ENCODE results near the gene C5.
"Not testable (repeated sequence)": the region's sequence is repeated elsewhere in the genome, so short reads cannot be mapped to it uniquely, and the experiment has no call there.

C5 gene

DNA sequence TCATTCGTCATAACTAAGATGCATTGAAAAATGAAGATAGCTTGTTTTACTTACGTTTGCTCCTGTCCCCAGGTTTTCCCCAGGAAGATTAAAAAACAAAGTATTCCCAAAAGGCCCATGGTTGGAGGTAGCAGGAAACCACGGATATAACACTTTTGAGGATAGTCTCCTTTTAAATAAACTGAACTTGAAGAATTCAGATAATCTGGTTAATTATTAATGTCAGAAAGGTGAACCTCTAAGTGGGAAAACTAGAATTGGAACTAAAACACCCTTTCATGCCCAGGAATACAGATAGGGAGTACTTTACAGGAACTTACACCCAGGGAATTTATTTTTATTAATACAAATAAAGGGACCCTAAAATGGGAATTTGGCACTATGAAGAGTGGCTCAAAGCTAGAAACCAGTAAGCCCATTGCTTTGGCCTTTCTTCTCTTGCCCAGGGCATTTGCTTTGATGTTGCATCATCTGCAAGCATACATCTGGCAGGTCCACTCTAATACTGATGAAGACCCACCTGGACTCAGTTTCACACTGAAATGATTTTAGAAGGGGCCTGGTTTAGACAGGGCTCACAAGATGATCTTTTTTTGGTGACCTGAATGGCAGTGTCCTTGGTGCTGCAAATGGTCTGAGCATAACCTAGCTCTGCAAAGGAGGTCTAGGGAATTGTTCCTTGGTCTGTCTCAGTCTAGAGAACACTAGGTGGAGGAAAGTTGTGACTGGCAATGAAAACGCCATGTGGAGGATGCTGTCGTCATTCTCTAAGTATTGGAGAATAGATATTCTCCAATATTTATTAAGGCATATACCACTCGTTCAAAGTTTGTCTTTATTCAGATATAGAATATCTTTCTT lies at the start of gene C5:
TSS of gene C5 (minus strand) at position 148 of the 861 bp plus-strand sequence. CDS start at position 119, 29 bp downstream.
- 0 out of 2 replicates have a peak within 1 kb of the TSS, but pooled peaks have one; percentile 23 for H3K4me2 ChIP-seq
- H3K9ac ChIP-seq, result no peak within 1 kb of the TSS
- no peaks in the 10 kb centered on the region for H3K79me2 ChIP-seq (ENCODE audit: insufficient read depth, low read depth)
- H4K20me1 ChIP-seq (ENCODE audit: insufficient read depth), result no peaks in the 10 kb centered on the region
- H3K36me3 ChIP-seq (ENCODE audit: insufficient read depth), result no peaks in the 10 kb centered on the region
- H3K27me3 ChIP-seq (ENCODE audit: insufficient read depth, low read depth), result no peaks in the 10 kb centered on the region
- no peak within 1 kb of the TSS for H3K27ac ChIP-seq
- no peak within 1 kb of the TSS for H2AFZ ChIP-seq (ENCODE audit: low read depth)
- peaks cover 12% of the 10 kb centered on the region for H3K4me1 ChIP-seq (ENCODE audit: low read depth, poor library complexity, severe bottlenecking)
- TF ChIP-seq, protein P1, sequence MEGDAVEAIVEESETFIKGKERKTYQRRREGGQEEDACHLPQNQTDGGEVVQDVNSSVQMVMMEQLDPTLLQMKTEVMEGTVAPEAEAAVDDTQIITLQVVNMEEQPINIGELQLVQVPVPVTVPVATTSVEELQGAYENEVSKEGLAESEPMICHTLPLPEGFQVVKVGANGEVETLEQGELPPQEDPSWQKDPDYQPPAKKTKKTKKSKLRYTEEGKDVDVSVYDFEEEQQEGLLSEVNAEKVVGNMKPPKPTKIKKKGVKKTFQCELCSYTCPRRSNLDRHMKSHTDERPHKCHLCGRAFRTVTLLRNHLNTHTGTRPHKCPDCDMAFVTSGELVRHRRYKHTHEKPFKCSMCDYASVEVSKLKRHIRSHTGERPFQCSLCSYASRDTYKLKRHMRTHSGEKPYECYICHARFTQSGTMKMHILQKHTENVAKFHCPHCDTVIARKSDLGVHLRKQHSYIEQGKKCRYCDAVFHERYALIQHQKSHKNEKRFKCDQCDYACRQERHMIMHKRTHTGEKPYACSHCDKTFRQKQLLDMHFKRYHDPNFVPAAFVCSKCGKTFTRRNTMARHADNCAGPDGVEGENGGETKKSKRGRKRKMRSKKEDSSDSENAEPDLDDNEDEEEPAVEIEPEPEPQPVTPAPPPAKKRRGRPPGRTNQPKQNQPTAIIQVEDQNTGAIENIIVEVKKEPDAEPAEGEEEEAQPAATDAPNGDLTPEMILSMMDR (conservative IDR thresholded peaks at IDR 0.05; ENCODE audit: low read depth, low read length), result no peak
- H3K4me3 ChIP-seq (IDR thresholded peaks at IDR 0.05; ENCODE audit: insufficient read depth, low read depth, low read length), result no peak within 1 kb of the TSS

DNA sequence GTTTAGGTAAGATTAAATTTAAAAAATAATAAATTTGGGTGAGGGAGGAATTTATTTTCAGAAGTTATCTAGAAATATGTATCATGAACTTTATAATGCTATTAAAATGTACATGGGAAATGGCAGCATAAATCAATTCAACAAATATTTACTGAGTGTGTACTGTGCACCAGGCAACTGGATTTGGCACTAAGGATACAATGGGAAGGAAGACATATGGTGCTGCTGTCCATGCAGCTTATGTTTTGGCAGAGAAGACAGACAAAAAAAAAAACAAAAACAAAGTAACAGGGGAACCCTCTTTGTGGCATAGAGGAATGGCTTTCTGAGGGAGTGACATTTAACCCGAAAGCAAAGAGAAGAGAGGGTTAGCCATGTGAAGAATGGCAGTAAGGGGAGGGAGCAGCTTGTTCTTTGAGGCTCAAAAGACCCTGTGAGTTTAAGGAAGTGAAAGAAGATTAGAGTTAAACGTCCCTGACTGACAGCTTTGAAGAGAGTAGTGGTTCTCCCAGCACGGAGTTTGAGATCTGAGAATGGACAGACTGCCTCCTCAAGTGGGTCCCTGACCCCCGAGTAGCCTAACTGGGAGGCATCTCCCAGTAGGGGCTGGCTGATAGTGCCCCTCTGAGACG lies 48.6 kb upstream of the C5 start:
- Histone ChIP-seq H3K79me2 (ENCODE audit: insufficient read depth, low read depth) (no peaks in the 10 kb centered on the region), H3K4me2 (no peak overlapping the region), H3K9ac (no peak overlapping the region), H3K4me1 (ENCODE audit: low read depth, poor library complexity, severe bottlenecking) (no peaks in the 10 kb centered on the region), H3K4me3 (IDR thresholded peaks at IDR 0.05; ENCODE audit: insufficient read depth, low read depth, low read length) (no peak overlapping the region), H2AFZ (ENCODE audit: low read depth) (no peak overlapping the region), H3K36me3 (ENCODE audit: insufficient read depth) (0 out of 2 replicates have a peak, but pooled peaks cover 8% of the 10 kb centered on the region), H3K27me3 (ENCODE audit: insufficient read depth, low read depth) (no peaks in the 10 kb centered on the region), H3K27ac (no peak overlapping the region), H4K20me1 (ENCODE audit: insufficient read depth) (no peaks in the 10 kb centered on the region)
- TF ChIP-seq, protein P1 (conservative IDR thresholded peaks at IDR 0.05; ENCODE audit: low read depth, low read length), result no peak

DNA sequence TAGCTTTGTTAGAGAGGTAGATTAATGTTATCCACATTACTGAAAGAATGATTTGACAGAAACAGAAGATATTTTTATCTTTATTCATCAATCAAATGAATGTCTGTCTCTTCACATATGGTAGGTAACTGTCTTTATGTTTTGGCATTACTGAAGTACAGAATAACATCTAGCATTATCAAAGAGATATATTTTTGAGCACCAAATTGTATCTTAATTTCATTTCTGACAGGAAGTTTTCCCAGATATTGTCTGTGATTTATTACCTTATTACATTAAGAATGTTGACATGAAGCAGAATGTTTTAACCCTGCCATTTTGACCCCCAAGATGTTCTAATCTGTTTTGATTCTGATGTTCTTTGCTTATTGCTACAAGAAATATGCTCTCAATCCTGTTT lies 45.0 kb upstream of the C5 start:
- Histone ChIP-seq H3K4me2 (no peak overlapping the region), H3K36me3 (ENCODE audit: insufficient read depth) (0 out of 2 replicates have a peak, but pooled peaks cover 8% of the 10 kb centered on the region), H3K27ac (no peak overlapping the region), H3K4me3 (IDR thresholded peaks at IDR 0.05; ENCODE audit: insufficient read depth, low read depth, low read length) (no peak overlapping the region), H3K27me3 (ENCODE audit: insufficient read depth, low read depth) (no peaks in the 10 kb centered on the region), H3K79me2 (ENCODE audit: insufficient read depth, low read depth) (no peaks in the 10 kb centered on the region), H3K4me1 (ENCODE audit: low read depth, poor library complexity, severe bottlenecking) (no peaks in the 10 kb centered on the region), H3K9ac (no peak overlapping the region), H4K20me1 (ENCODE audit: insufficient read depth) (no peaks in the 10 kb centered on the region), H2AFZ (ENCODE audit: low read depth) (no peak overlapping the region)
- TF ChIP-seq, protein P1 (conservative IDR thresholded peaks at IDR 0.05; ENCODE audit: low read depth, low read length), result no peak

DNA sequence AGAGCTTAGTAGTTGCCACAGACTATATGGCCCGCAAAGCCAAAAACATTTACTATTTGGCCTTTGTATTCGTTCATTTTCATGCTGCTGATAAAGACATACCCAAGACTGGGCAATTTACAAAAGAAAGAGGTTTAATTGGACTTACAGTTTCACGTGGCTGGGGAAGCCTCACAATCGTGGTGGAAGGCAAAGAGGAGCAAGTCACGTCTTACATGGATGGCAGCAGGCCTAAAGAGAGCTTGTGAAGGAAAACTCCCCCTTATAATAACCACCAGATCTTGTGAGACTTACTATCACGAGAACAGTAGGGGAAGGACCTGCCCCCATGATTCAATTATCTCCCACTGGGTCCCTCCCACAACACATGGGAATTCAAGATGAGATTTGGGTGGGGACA lies 40.7 kb upstream of the C5 start:
- H4K20me1 ChIP-seq (ENCODE audit: insufficient read depth); H3K27me3 ChIP-seq (ENCODE audit: insufficient read depth, low read depth); H3K4me2 ChIP-seq; H3K79me2 ChIP-seq (ENCODE audit: insufficient read depth, low read depth); H3K4me1 ChIP-seq (ENCODE audit: low read depth, poor library complexity, severe bottlenecking); H3K36me3 ChIP-seq (ENCODE audit: insufficient read depth); H3K27ac ChIP-seq; H3K9ac ChIP-seq; H3K4me3 ChIP-seq (IDR thresholded peaks at IDR 0.05; ENCODE audit: insufficient read depth, low read depth, low read length); H2AFZ ChIP-seq (ENCODE audit: low read depth): not testable (repeated sequence)

Data from KMS-11 (cell line).